Cerebellar nuclear complex (tissue), 1 donor: ENCODE data around the gene ACER2.

Source experiments
- DNase-seq, 2 experiments: peaks; one replicate each; lab custom pipeline; 2025; lab: John Stamatoyannopoulos, UW

Gene ACER2

GRCh38 chr9:19486803-19487202 is 78.0 kb downstream of the ACER2 start:
- no peak for DNase-seq

GRCh38 chr9:19488721-19489120 is 79.9 kb downstream of the ACER2 start:
- no peak for DNase-seq

GRCh38 chr9:19490269-19490668 is 81.5 kb downstream of the ACER2 start:
- no peak for DNase-seq

- DNase-seq = no peak
These were observed 82.0 kb downstream of the ACER2 start for GRCh38 chr9:19490828-19491227.

- no peak for DNase-seq
These were observed 84.0 kb downstream of the ACER2 start for GRCh38 chr9:19492775-19493173.

- peak in 1 of 2 experiments; percentile 73 for DNase-seq
These were observed 84.5 kb downstream of the ACER2 start for GRCh38 chr9:19493174-19493811.

GRCh38 chr9:19493876-19494275 is 85.1 kb downstream of the ACER2 start:
- no peak for DNase-seq

GRCh38 chr9:19495186-19496028 is 86.6 kb downstream of the ACER2 start:
- DNase-seq = no peak

GRCh38 chr9:19496321-19497050 is 87.7 kb downstream of the ACER2 start:
- DNase-seq = no peak

- no peak for DNase-seq
These were observed 88.5 kb downstream of the ACER2 start for GRCh38 chr9:19497276-19497675.

- no peak for DNase-seq
These were observed 89.2 kb downstream of the ACER2 start for GRCh38 chr9:19498015-19498414.
